SU-DHL-6 (cell line): Measurements from ENCODE around the gene PPP1CC.

ENCODE experiments used
- H2AFZ ChIP-seq: fragments of 200-600 bp; sonication (generic); 2 replicates; pipeline ENCODE4 v1.6.1; 2014; ENCODE audit warnings: low read depth, mild to moderate bottlenecking, moderate library complexity, mixed read lengths, antibody characterized with exemption, low read length; ENCODE audit not compliant: severe bottlenecking
- H3F3A ChIP-seq: fragments of 200-600 bp; shearing (Covaris generic); 2 replicates; pipeline ENCODE4 v1.6.0; 2016; ENCODE audit warnings: antibody characterized with exemption, mild to moderate bottlenecking; ENCODE audit not compliant: insufficient read depth
- H3K27ac ChIP-seq: fragments of 200-600 bp; sonication (generic); 2 replicates; pipeline ENCODE4 v1.5.1; 2016; ENCODE audit warnings: low read depth, mild to moderate bottlenecking, low read length, moderate library complexity, mixed read lengths
- H3K27me3 ChIP-seq: fragments of 200-600 bp; sonication (generic), shearing (Covaris generic); 2 replicates; pipeline ENCODE4 v1.6.0; 2014; ENCODE audit warnings: mild to moderate bottlenecking, low read length
- H3K36me3 ChIP-seq: fragments of 200-600 bp; sonication (generic); 2 replicates; pipeline ENCODE4 v1.6.1; 2014; ENCODE audit warnings: mild to moderate bottlenecking, low read length, mixed read lengths
- H3K4me2 ChIP-seq: fragments of 300-600, 200-600 bp; shearing (Covaris generic), sonication (generic); 2 replicates; pipeline ENCODE4 v1.6.0; 2014; ENCODE audit warnings: low read length, low read depth, mild to moderate bottlenecking; ENCODE audit not compliant: poor library complexity, severe bottlenecking
- H3K4me3 ChIP-seq: fragments of 200-600 bp; sonication (generic); 2 replicates; pipeline ENCODE4 v1.5.1; 2014; ENCODE audit warnings: antibody characterized with exemption, low read length, mild to moderate bottlenecking, mixed read lengths; ENCODE audit not compliant: insufficient read depth, poor library complexity, severe bottlenecking
- H3K79me2 ChIP-seq: fragments of 200-600 bp; sonication (generic); 2 replicates; pipeline ENCODE4 v1.6.1; 2014; ENCODE audit warnings: mild to moderate bottlenecking, low read length, moderate library complexity; ENCODE audit not compliant: insufficient read depth
- H3K9ac ChIP-seq: fragments of 200-600 bp; sonication (generic); 2 replicates; pipeline ENCODE4 v1.7.0; 2014; ENCODE audit warnings: mild to moderate bottlenecking, low read length
- H3K9me2 ChIP-seq: fragments of 200-600 bp; sonication (generic); replicated peaks from 2 replicates; pipeline ENCODE4 v1.6.1; 2014; ENCODE audit warnings: low read length; ENCODE audit not compliant: insufficient read depth
- H3K9me3 ChIP-seq: fragments of 200-600 bp; sonication (generic); 2 replicates; pipeline ENCODE4 v1.6.1; 2014; ENCODE audit warnings: low read length, mixed read lengths; ENCODE audit not compliant: insufficient read depth
- H4K20me1 ChIP-seq: fragments of 200-600 bp; sonication (generic); 2 replicates; pipeline ENCODE4 v1.6.1; 2014; ENCODE audit warnings: low read depth, mild to moderate bottlenecking, antibody characterized with exemption, low read length, moderate library complexity, mixed read lengths
- CTCF ChIP-seq: fragments of 200-600 bp; sonication (generic); IDR thresholded peaks from one replicate; pipeline ENCODE4 v1.5.1; 2017; ENCODE audit warnings: antibody characterized with exemption, mild to moderate bottlenecking, low read length, moderate library complexity; ENCODE audit not compliant: insufficient read depth, poor library complexity, severe bottlenecking
- EZH2phosphoT487 ChIP-seq: fragments of 200-600 bp; sonication (generic), shearing (Covaris generic); conservative IDR thresholded peaks from 2 replicates; pipeline ENCODE4 v1.6.1; 2018; ENCODE audit warnings: mild to moderate bottlenecking, antibody characterized with exemption, low read length, moderate library complexity, mixed read lengths

Gene PPP1CC

DNA sequence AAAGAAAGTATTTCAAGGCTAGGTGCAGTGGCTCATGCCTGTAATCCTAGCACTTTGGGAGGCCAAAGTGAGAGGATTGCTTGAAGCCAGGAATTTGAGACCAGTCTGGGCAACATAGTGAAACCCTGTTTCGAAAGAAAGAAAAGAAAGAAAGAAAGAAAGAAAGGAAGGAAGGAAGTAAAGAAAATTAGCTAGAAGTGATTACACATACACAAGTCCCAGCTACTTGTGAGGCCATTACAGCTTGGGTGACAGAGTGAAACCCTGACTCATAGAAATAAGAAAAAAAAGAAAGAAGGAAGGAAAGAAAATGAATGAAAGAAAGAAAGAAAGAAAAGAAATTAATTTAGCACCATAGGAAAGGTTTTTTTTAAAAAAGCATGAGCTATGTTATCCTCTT lies 33.3 kb upstream of the PPP1CC start:
- H3K9me2 ChIP-seq = no peaks in the 10 kb centered on the region
- no peaks in the 10 kb centered on the region for H3K36me3 ChIP-seq
- no peak overlapping the region for H3K27ac ChIP-seq
- no peaks in the 10 kb centered on the region for H3K79me2 ChIP-seq
- H3K4me3 ChIP-seq = no peak overlapping the region
- H3K4me2 ChIP-seq = no peak overlapping the region
- H2AFZ ChIP-seq = no peak overlapping the region
- no peaks in the 10 kb centered on the region for H3F3A ChIP-seq
- H3K27me3 ChIP-seq = no peaks in the 10 kb centered on the region
- no peak for TF ChIP-seq EZH2phosphoT487
- TF ChIP-seq CTCF = no peak
- H3K9ac ChIP-seq = no peak overlapping the region
- H3K9me3 ChIP-seq = no peaks in the 10 kb centered on the region
- H4K20me1 ChIP-seq = no peaks in the 10 kb centered on the region

DNA sequence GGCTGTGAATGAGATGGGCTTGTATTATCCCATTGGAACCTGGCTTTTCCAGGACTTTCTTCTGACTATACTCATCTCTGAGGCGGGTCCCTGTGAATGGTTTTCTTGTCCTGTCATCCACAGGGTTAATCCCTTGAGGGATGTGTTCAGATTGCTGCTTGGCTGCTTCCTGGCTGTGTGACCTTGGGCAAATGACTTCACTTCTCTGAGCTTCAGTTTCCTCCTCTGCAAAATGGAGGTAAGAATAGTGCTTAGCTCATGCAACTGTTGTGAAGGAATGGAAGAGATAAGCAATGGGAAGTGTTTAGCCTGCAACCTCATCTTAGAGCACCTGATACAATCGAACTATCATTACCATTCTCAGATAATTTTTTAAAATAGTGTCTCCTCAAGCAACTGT lies 32.1 kb upstream of the PPP1CC start:
- H3K27ac ChIP-seq = no peak overlapping the region
- TF ChIP-seq CTCF = no peak
- no peak for TF ChIP-seq EZH2phosphoT487
- no peaks in the 10 kb centered on the region for H3F3A ChIP-seq
- no peak overlapping the region for H2AFZ ChIP-seq
- H3K27me3 ChIP-seq = no peaks in the 10 kb centered on the region
- H3K79me2 ChIP-seq = no peaks in the 10 kb centered on the region
- H3K9ac ChIP-seq = no peak overlapping the region
- no peaks in the 10 kb centered on the region for H3K9me3 ChIP-seq
- H3K9me2 ChIP-seq = no peaks in the 10 kb centered on the region
- H3K36me3 ChIP-seq = no peaks in the 10 kb centered on the region
- H4K20me1 ChIP-seq = no peaks in the 10 kb centered on the region
- no peak overlapping the region for H3K4me3 ChIP-seq
- no peak overlapping the region for H3K4me2 ChIP-seq

DNA sequence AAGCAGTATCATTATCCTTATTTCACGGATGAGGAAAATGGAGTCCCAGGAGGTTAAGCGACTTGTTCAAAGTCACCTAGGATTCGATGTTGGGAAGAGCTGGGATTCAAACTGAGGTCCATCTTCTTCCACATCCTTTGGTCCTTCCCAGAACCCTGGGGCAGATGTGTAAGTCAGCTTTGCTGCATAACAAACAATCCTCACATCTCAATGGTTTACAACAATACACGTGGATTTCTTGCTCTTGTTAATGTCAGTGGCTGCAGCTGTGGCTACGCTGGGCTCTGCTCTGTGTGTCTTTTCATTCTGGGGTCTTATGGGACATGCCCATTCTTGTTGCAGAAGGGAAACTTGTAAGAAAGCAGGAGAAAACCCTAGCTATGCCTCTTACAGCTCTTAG lies 26.3 kb upstream of the PPP1CC start:
- Histone ChIP-seq H4K20me1 (no peaks in the 10 kb centered on the region), H3K4me3 (no peak overlapping the region), H3K9ac (no peak overlapping the region), H2AFZ (no peak overlapping the region), H3K4me2 (no peak overlapping the region), H3K9me3 (no peaks in the 10 kb centered on the region), H3F3A (no peaks in the 10 kb centered on the region), H3K27me3 (no peaks in the 10 kb centered on the region), H3K9me2 (no peaks in the 10 kb centered on the region), H3K36me3 (no peaks in the 10 kb centered on the region), H3K79me2 (no peaks in the 10 kb centered on the region), H3K27ac (no peak overlapping the region)
- no peak for TF ChIP-seq EZH2phosphoT487
- TF ChIP-seq CTCF = no peak

DNA sequence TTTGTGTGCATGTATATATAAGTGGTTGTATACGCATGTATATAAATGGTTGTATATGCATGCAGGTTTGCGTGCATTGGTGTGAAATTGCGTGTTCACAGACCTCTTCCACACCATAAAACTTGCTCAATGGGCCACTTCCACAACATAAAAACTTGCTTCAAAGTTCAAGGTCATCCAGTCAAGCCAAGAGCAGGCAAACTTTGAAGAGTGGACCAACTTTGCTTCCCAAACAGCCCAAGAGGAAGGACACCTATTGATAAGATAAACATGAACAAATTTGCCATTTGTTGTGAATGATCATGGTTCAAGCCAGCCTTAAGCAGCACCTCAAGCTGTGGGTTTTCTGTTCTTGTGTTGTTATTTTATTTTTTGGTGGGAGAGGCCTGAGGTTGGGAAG lies 25.2 kb upstream of the PPP1CC start:
- H3K79me2 ChIP-seq = no peaks in the 10 kb centered on the region
- no peak overlapping the region for H3K4me2 ChIP-seq
- no peaks in the 10 kb centered on the region for H4K20me1 ChIP-seq
- no peak overlapping the region for H3K27ac ChIP-seq
- no peaks in the 10 kb centered on the region for H3K27me3 ChIP-seq
- H3K4me3 ChIP-seq = no peak overlapping the region
- H3K9me3 ChIP-seq = no peaks in the 10 kb centered on the region
- H3K36me3 ChIP-seq = no peaks in the 10 kb centered on the region
- no peak overlapping the region for H2AFZ ChIP-seq
- TF ChIP-seq CTCF (no peak), EZH2phosphoT487 (no peak)
- no peaks in the 10 kb centered on the region for H3K9me2 ChIP-seq
- no peak overlapping the region for H3K9ac ChIP-seq
- H3F3A ChIP-seq = no peaks in the 10 kb centered on the region
